Right lobe of liver (tissue), 6 donors: ENCODE measurements around the gene TRIM38. TPM values are rescaled to one million over a fixed set of nuclear protein-coding genes. Genes with fewer than 3 reads are reported as not detected.

Experiments
- ATAC-seq, 4 donors: fragments of 200-7000 bp; cut with Tn5 transposase; one replicate each; pipeline ENCODE4 v1.9.1; 2020; ENCODE audit warnings: mild to moderate bottlenecking in 4 of 4, moderate library complexity in 4 of 4
- DNase-seq, 3 donors: peaks; one replicate each; pipeline ENCODE4 v3.0.0-alpha.2; 2020
- H3K27ac ChIP-seq, 3 donors: fragments of 200-600 bp; one replicate each; pipeline ENCODE4 v1.8.0; 2022
- H3K27me3 ChIP-seq, 2 donors: fragments of 200-600 bp; one replicate each; pipeline ENCODE4 v1.8.0; 2022
- H3K36me3 ChIP-seq, 4 donors: fragments of 200-600 bp; sonication (generic) in 1 of 4; one replicate each; pipeline versions ENCODE4 v1.5.1 to v1.8.0; 2017 to 2022; ENCODE audit warnings: control low read depth in 1 of 4
- H3K4me1 ChIP-seq, 4 donors: fragments of 200-600 bp; sonication (generic) in 1 of 4; one replicate each; pipeline versions ENCODE4 v1.5.1 to v1.8.0; 2017 to 2022; ENCODE audit warnings: control low read depth in 1 of 4
- H3K4me3 ChIP-seq, 3 donors: fragments of 200-600 bp; one replicate each; pipeline ENCODE4 v1.8.0; 2022
- H3K9me3 ChIP-seq, 4 donors: fragments of 200-600 bp; sonication (generic) in 1 of 4; one replicate each; pipeline versions ENCODE4 v1.5.1 to v1.8.0; 2017 to 2022; ENCODE audit warnings: control low read depth in 1 of 4
- CTCF ChIP-seq, 4 donors: fragments of 200-600 bp in 3 of 4; fragments of 450-650 bp in 1 of 4; IDR thresholded peaks; one replicate each; pipeline versions ENCODE4 v1.5.1 to v1.8.0; 2016 to 2022; ENCODE audit warnings: antibody characterized with exemption in 4 of 4, mild to moderate bottlenecking in 2 of 4
- POLR2A ChIP-seq: fragments of 450-650 bp; IDR thresholded peaks from one replicate; pipeline ENCODE4 v1.6.1; 2017; ENCODE audit warnings: antibody characterized with exemption, mild to moderate bottlenecking
- WGBS: methylation state at CpG from one replicate; pipeline ENCODE4 v1.1.6; 2018; ENCODE audit warnings: low coverage, low lambda C conversion rate; ENCODE audit not compliant: insufficient coverage; ENCODE audit errors: missing lambda C conversion rate; 5-methylcytosine and 5-hydroxymethylcytosine counted together
- intact Hi-C, 2 donors: fragments of 100-400 bp; cut with DNase I; formaldehyde crosslinking; loops; one replicate each; pipeline versions ENCODE4 v1.11.2 to v1.14.1; 2022
- total RNA-seq, 6 experiments: library from RNA; depleted of rRNA in 2 of 6; stranded (reverse); fragments of >200 nt in 2 of 6; fragmentation: NEBNext Ultra II Directional in 3 of 6; extraction: Animal tissue kit (Norgen Biotek cat#: 25700) in 3 of 6; gene quantifications; one replicate each; pipeline versions ENCODE4 v1.1.0 to v1.2.4, GENCODE V29; 2016 to 2023
- donor health status: DM: no; HTN: yes; CAD: no.
- donor health status: DM: no; HTN: no; CAD: no.
- donor health status: DM: no; HTN: no; CAD: no.
- donor health status: DM: no; HTN: yes; CAD: no.
- donor health status: DM: no; HTN: yes; CAD: no.

The TRIM38 gene
- total RNA-seq, 6 experiments from 2014 or later, result 3.1 to 7.2 (median 4.5) TPM

- Histone ChIP-seq H3K4me3 (no peak overlapping the region), H3K27ac (no peak overlapping the region), H3K36me3 (no peaks in the 10 kb centered on the region), H3K4me1 (no peaks in the 10 kb centered on the region), H3K9me3 (no peaks in the 10 kb centered on the region), H3K27me3 (no peaks in the 10 kb centered on the region)
- intact Hi-C loops, result no loop called here
- DNase-seq, result no peak
- 70% methylated on average over 4 of the region's 4 CpGs for WGBS
- TF ChIP-seq CTCF (IDR thresholded peaks at IDR 0.05) (no peak), POLR2A (no peak)
- ATAC-seq, result no peak
Observed at GRCh38 chr6:25950297-25950696, 12.3 kb upstream of the TRIM38 start.

- Histone ChIP-seq H3K27ac (no peak overlapping the region), H3K27me3 (no peaks in the 10 kb centered on the region), H3K4me1 (no peaks in the 10 kb centered on the region), H3K36me3 (no peaks in the 10 kb centered on the region), H3K4me3 (no peak overlapping the region), H3K9me3 (no peaks in the 10 kb centered on the region)
- ATAC-seq, result no peak
- TF ChIP-seq CTCF (IDR thresholded peaks at IDR 0.05), result no peak
- TF ChIP-seq POLR2A, result no peak
- WGBS, result 91% methylated on average over 6 of the region's 7 CpGs
- intact Hi-C loops, result no loop called here
- no peak for DNase-seq
Observed at GRCh38 chr6:25951296-25952032, 11.1 kb upstream of the TRIM38 start.

GRCh38 chr6:25952535-25952934, 10.1 kb upstream of the TRIM38 start:
- intact Hi-C loops, result no loop called here
- Histone ChIP-seq H3K9me3 (no peaks in the 10 kb centered on the region), H3K36me3 (no peaks in the 10 kb centered on the region), H3K4me1 (no peaks in the 10 kb centered on the region), H3K27me3 (no peaks in the 10 kb centered on the region), H3K27ac (no peak overlapping the region), H3K4me3 (no peak overlapping the region)
- TF ChIP-seq POLR2A (no peak), CTCF (IDR thresholded peaks at IDR 0.05) (no peak)
- ATAC-seq (no peak), DNase-seq (no peak)
- WGBS, result 90% methylated on average over 2 of the region's 2 CpGs

GRCh38 chr6:25953733-25954132, 8.9 kb upstream of the TRIM38 start:
- H3K27ac ChIP-seq, result no peak overlapping the region
- 0% methylated on average over 1 of the region's 3 CpGs for WGBS
- intact Hi-C loops, result no loop called here

More at GRCh38 chr6:25953733-25954132, 8.9 kb upstream of the TRIM38 start:
- Histone ChIP-seq H3K4me1 (no peaks in the 10 kb centered on the region), H3K27me3 (no peaks in the 10 kb centered on the region), H3K4me3 (no peak overlapping the region), H3K36me3 (no peaks in the 10 kb centered on the region), H3K9me3 (no peaks in the 10 kb centered on the region)
- DNase-seq (no peak), ATAC-seq (no peak)
- TF ChIP-seq CTCF (IDR thresholded peaks at IDR 0.05) (no peak), POLR2A (no peak)
